ENCODE data around the gene TMEM163. TPM values are rescaled to one million over a fixed set of nuclear protein-coding genes. Genes with fewer than 3 reads are reported as not detected.

Gene TMEM163
- total and polyA plus RNA-seq, 12 donors = 0.16 to 1.7 (median 0.37) TPM

GRCh38 chr2:134448650-134449049 is 270.1 kb downstream of the TMEM163 start:
- no peak overlapping the region for H3K4me3 ChIP-seq
- WGBS, 2 donors = 83 to 91% methylated on average over 6 of the region's 6 CpGs
- no peaks in the 10 kb centered on the region for H3K9me3 ChIP-seq
- intact Hi-C loops (cut with DNase I) = loop anchor here in 2 of 10 donors (10.0 kb wide), 1 partner anchor 564 kb away; no protein-coding TSS in a partner anchor
- H3K4me1 ChIP-seq = peaks cover 0 to 38% (median 12%) of the 10 kb centered on the region in 9 donors
- TF ChIP-seq CTCF (IDR thresholded peaks at IDR 0.05) = no peak
- no peak overlapping the region for H3K27ac ChIP-seq
- DNase-seq (no peak), ATAC-seq (no peak)
- peaks cover 0 to 75% (median 17%) of the 10 kb centered on the region in 9 donors for H3K36me3 ChIP-seq
- H3K27me3 ChIP-seq = no peaks in the 10 kb centered on the region

GRCh38 chr2:134447669-134448068 is 271.1 kb downstream of the TMEM163 start:
- 90 to 98% methylated on average over 4 of the region's 4 CpGs for WGBS, 2 donors
- Histone ChIP-seq H3K36me3 (peaks cover 0 to 84% (median 17%) of the 10 kb centered on the region in 9 donors), H3K9me3 (no peaks in the 10 kb centered on the region), H3K4me1 (peaks cover 0 to 44% (median 16%) of the 10 kb centered on the region in 9 donors), H3K27me3 (no peaks in the 10 kb centered on the region), H3K4me3 (no peak overlapping the region), H3K27ac (no peak overlapping the region)
- no peak for DNase-seq
- TF ChIP-seq CTCF (IDR thresholded peaks at IDR 0.05) = no peak
- intact Hi-C loops (cut with DNase I) = loop anchor here in 2 of 10 donors (10.0 kb wide), 1 partner anchor 563 kb away; no protein-coding TSS in a partner anchor
- ATAC-seq = no peak

GRCh38 chr2:134446383-134447017 is 272.3 kb downstream of the TMEM163 start:
- 76 to 78% methylated on average over 8 of the region's 8 CpGs for WGBS, 2 donors
- peaks cover 0 to 84% (median 21%) of the 10 kb centered on the region in 9 donors for H3K36me3 ChIP-seq
- no peak for ATAC-seq

GRCh38 chr2:134445985-134446382 is 272.8 kb downstream of the TMEM163 start:
- TF ChIP-seq CTCF (IDR thresholded peaks at IDR 0.05) = no peak
- 89 to 90% methylated on average over 11 of the region's 11 CpGs for WGBS, 2 donors
- ATAC-seq (no peak), DNase-seq (no peak)
- no peaks in the 10 kb centered on the region for H3K9me3 ChIP-seq
- peaks cover 0 to 42% (median 18%) of the 10 kb centered on the region in 9 donors for H3K4me1 ChIP-seq
- intact Hi-C loops (cut with DNase I) = loop anchor here in 2 of 10 donors (10.0 kb wide), 1 partner anchor 561 kb away; no protein-coding TSS in a partner anchor
- peaks cover 0 to 81% (median 21%) of the 10 kb centered on the region in 9 donors for H3K36me3 ChIP-seq
- no peaks in the 10 kb centered on the region for H3K27me3 ChIP-seq
- H3K27ac ChIP-seq = no peak overlapping the region
- no peak overlapping the region for H3K4me3 ChIP-seq

More at GRCh38 chr2:134446383-134447017, 272.3 kb downstream of the TMEM163 start:
- intact Hi-C loops (cut with DNase I) = loop anchor here in 2 of 10 donors (10.0 kb wide), 1 partner anchor 562 kb away; no protein-coding TSS in a partner anchor
- Histone ChIP-seq H3K27me3 (no peaks in the 10 kb centered on the region), H3K4me1 (peaks cover 0 to 42% (median 16%) of the 10 kb centered on the region in 9 donors), H3K9me3 (no peaks in the 10 kb centered on the region), H3K27ac (no peak overlapping the region), H3K4me3 (no peak overlapping the region)
- no peak for TF ChIP-seq CTCF (IDR thresholded peaks at IDR 0.05)
- DNase-seq = no peak

Data from heart right ventricle (tissue), 16 donors.